ENCODE results near the gene FTSJ3.
A peak's percentile ranks its signal among the peaks of the same experiment; 100 is the strongest.

Gene FTSJ3

GRCh38 chr17:63780928-63781327, 46.5 kb downstream of the FTSJ3 start:
- no peak for DNase-seq

- DNase-seq: no peak
Observed at GRCh38 chr17:63780507-63780906, 47.0 kb downstream of the FTSJ3 start.

GRCh38 chr17:63775420-63775819, 52.0 kb downstream of the FTSJ3 start:
- DNase-seq: no peak

GRCh38 chr17:63774969-63775265, 52.5 kb downstream of the FTSJ3 start:
- DNase-seq: no peak

GRCh38 chr17:63774141-63774968, 53.1 kb downstream of the FTSJ3 start, which contains the start of gene DDX42:
Gene DDX42 (plus strand): TSS chr17:63774170. CDS start chr17:63787050, 12,880 bp downstream.
- peak; percentile 57 for DNase-seq

- DNase-seq: peak; percentile 98
Observed at GRCh38 chr17:63773272-63774140, 54.0 kb downstream of the FTSJ3 start, which contains the start of gene CCDC47. Gene CCDC47 (minus strand): TSS chr17:63773597. CDS start chr17:63766175, 7,422 bp downstream.

- no peak for DNase-seq
Observed at GRCh38 chr17:63772801-63773271, 54.6 kb downstream of the FTSJ3 start.
